GM19193 (cell line): Measurements from ENCODE around the gene HSPA12A.

Experiments
- POLR2A ChIP-seq: IDR thresholded peaks from 4 replicates; pipeline ENCODE4 v1.6.1; 2011; ENCODE audit not compliant: insufficient read depth, insufficient read length; ENCODE audit errors: extremely low read depth

HSPA12A gene

DNA sequence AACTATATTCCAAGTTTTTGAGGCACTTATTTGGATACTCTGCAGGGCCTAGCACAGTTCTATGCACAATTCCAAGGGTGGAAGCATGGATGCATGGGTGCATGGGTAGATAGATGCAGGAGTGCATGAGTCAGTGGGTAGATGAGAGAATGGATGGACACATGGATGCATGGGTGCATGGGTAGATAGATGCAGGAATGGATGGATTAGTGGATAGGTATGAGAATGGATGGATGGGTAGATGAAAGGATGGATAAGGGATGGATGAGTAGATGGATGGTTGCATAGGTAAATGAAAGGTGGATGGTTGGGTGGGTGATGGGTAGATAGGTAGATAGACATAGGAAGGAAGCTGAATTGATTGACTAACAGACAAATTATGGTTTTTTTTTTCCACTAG is 106.0 kb downstream of the HSPA12A start:
- no peak for TF ChIP-seq POLR2A

- no peak for TF ChIP-seq POLR2A
Observed at GRCh38 chr10:116634126-116634975, 108.0 kb downstream of the HSPA12A start.

DNA sequence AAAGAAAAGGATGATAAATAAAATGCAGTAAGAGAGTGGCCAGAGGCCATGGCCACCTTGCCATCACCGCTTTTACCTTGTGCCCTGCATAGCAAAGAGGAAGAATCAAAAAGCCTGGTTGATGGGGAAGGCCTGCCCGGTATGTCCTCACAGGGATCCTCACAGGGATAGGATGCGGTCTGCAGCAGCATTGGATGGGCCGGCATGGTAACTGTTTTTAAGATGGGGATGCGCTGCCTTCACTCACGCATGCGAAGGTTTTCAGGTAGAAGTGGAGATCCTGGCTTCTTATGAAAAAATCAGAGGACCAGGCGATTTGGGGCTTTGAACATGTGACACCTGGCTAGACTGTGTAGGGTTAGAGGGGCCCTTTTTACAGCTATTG is 109.2 kb downstream of the HSPA12A start:
- TF ChIP-seq POLR2A, result no peak

GRCh38 chr10:116632596-116633215 is 109.7 kb downstream of the HSPA12A start:
- no peak for TF ChIP-seq POLR2A

- no peak for TF ChIP-seq POLR2A
Observed at GRCh38 chr10:116631871-116632295, 110.5 kb downstream of the HSPA12A start.

DNA sequence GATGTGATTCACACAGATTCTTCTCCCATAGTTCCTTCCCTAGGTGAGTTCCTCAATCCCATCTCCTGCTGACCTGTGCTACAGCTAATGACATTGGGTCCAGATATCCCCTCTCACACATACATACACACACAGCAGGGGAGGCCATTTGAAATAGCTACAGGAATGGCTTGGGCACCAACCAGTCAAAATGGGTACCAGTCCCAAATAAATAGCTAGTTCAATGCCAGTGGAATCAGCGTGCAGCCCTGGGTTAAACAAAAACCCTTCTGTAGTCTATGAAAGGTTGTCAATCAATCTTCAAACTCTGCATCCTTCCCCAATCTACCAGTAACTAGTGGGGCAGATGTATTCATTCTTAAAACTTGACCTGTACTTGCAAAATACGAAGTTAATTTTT is 112.3 kb downstream of the HSPA12A start:
- no peak for TF ChIP-seq POLR2A

GRCh38 chr10:116629340-116629739 is 113.0 kb downstream of the HSPA12A start:
- TF ChIP-seq POLR2A, result no peak

- TF ChIP-seq POLR2A, result no peak
Observed at GRCh38 chr10:116627386-116627933, 114.9 kb downstream of the HSPA12A start.

DNA sequence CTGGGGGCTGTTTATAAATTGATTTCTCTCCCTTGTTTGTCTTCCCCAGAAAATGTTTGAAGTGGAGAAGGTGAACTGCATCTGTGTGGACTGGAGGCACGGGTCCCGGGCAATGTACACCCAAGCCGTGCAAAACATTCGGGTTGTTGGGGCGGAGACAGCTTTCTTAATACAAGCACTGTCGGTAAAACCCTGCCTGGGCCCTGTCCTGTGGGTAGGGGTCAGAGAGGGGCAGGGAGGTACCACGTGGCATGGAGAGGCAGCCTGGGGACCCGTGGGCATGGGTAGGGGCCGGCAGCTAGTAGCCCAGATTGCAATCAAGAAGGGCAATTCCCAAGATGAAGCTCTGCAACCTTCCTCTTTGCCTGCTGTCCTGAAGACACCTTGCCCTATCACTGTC is 115.6 kb downstream of the HSPA12A start:
- no peak for TF ChIP-seq POLR2A

GRCh38 chr10:116625845-116626244 is 116.5 kb downstream of the HSPA12A start:
- TF ChIP-seq POLR2A, result no peak

DNA sequence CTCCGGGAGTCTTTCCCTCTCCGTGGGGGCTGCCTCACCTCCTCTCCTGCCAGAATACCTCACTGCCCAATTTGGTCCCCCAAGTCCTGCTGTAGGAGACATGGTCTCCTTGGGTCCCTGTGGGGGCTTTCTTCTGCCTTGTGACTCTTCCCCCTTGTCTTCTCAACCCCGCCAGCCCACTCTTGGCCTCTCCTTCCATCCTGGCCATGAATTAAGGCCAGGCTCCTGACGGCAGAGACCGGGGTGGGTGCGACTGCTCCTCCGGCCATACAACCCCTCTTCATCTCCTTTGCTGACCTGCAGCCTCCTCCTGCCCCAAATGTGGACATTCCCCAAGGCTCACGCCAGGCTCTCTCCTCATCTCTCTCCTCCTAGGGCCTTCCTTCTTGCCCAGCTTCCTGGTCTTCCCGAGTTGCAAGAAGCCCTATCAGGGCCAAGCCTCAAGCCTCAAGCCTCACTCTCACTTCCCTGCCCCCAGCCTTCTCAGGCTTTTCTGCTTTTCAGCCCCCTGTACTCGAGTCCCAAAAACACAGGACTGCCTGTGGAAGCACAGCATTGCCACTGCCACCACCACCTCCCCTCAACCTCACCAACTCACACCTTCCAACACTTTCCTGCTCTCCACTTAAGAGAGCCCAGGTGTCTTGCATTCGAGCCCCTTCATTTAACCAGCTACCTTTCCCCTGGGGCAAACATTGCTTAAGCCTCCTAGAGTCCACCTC is 120.3 kb downstream of the HSPA12A start:
- no peak for TF ChIP-seq POLR2A

DNA sequence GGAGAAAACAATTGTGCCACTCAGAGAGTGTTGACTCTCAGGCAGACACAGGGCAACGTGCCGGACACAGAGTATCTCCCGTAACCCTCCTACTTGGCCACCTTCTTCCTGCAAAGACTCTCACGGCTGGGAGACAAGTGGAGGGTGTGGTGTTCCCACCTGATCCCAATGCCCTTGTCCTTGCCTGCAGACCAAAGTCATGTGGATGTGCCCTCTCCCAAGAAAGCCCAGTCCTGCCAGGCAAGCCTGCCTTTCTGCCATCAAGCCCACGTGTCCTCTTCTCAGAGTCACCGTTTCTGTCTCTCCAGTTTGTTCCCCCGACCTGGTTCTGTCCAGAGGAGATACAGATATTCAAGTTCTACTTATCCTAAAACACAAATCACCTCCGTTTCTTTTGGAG is 120.9 kb downstream of the HSPA12A start:
- no peak for TF ChIP-seq POLR2A
